GM23248 (cell line): ENCODE results near the gene TUBD1. TPM values are rescaled to one million over a fixed set of nuclear protein-coding genes. Genes with fewer than 3 reads are reported as not detected.

Experiments
- DNase-seq: peaks from one replicate; pipeline ENCODE4 v3.0.0-alpha.2; 2015
- H2AFZ ChIP-seq: fragments of 200-600 bp; sonication (generic); 2 replicates; pipeline ENCODE4 v1.6.1; 2016; ENCODE audit warnings: antibody characterized with exemption
- H3F3A ChIP-seq: fragments of 200-600 bp; sonication (generic); 2 replicates; pipeline ENCODE4 v1.6.1; 2016; ENCODE audit warnings: mild to moderate bottlenecking, antibody characterized with exemption, mixed run types; ENCODE audit not compliant: insufficient read depth
- H3K27ac ChIP-seq: fragments of 200-600 bp; sonication (generic); 2 replicates; pipeline ENCODE4 v1.5.1; 2016; ENCODE audit warnings: mild to moderate bottlenecking
- H3K27me3 ChIP-seq: fragments of 200-600 bp; sonication (generic); replicated peaks from 2 replicates; pipeline ENCODE4 v1.6.1; 2016; ENCODE audit warnings: mild to moderate bottlenecking; ENCODE audit not compliant: insufficient read depth
- H3K36me3 ChIP-seq: fragments of 200-600 bp; sonication (generic); 2 replicates; pipeline ENCODE4 v1.6.1; 2016; ENCODE audit warnings: low read depth, mild to moderate bottlenecking
- H3K4me1 ChIP-seq: fragments of 200-600 bp; sonication (generic); 2 replicates; pipeline ENCODE4 v1.6.1; 2016; ENCODE audit warnings: mild to moderate bottlenecking; ENCODE audit not compliant: insufficient read depth
- H3K4me2 ChIP-seq: fragments of 200-600 bp; sonication (generic); one replicate; pipeline ENCODE4 v1.6.1; 2016; ENCODE audit warnings: mild to moderate bottlenecking; ENCODE audit not compliant: unreplicated experiment
- H3K4me3 ChIP-seq: fragments of 200-600 bp; sonication (generic); 2 replicates; pipeline ENCODE4 v1.5.1; 2016; ENCODE audit warnings: mild to moderate bottlenecking
- H3K79me2 ChIP-seq: fragments of 200-600 bp; sonication (generic); 2 replicates; pipeline ENCODE4 v1.6.1; 2016; ENCODE audit warnings: mild to moderate bottlenecking; ENCODE audit not compliant: insufficient read depth
- H3K9ac ChIP-seq: fragments of 200-600 bp; sonication (generic); 2 replicates; pipeline ENCODE4 v1.6.1; 2016; ENCODE audit warnings: mild to moderate bottlenecking
- H3K9me2 ChIP-seq: fragments of 200-600 bp; sonication (generic); 2 replicates; pipeline ENCODE4 v1.6.1; 2016; ENCODE audit warnings: mixed run types, mild to moderate bottlenecking, moderate library complexity; ENCODE audit not compliant: insufficient read depth
- H3K9me3 ChIP-seq: fragments of 200-600 bp; sonication (generic); one replicate; pipeline ENCODE4 v1.6.1; 2017; ENCODE audit warnings: low read depth
- H4K20me1 ChIP-seq: fragments of 200-600 bp; sonication (generic); 2 replicates; pipeline ENCODE4 v1.6.0; 2016; ENCODE audit not compliant: insufficient read depth
- EZH2 ChIP-seq: fragments of 200-600 bp; sonication (generic); IDR thresholded peaks from 2 replicates; pipeline ENCODE4 v1.6.1; 2018; ENCODE audit warnings: antibody characterized with exemption, mild to moderate bottlenecking; ENCODE audit not compliant: insufficient read depth, poor library complexity, severe bottlenecking
- EZH2phosphoT487 ChIP-seq: fragments of 200-600 bp; sonication (generic); IDR thresholded peaks from 2 replicates; pipeline ENCODE4 v1.6.1; 2018; ENCODE audit warnings: antibody characterized with exemption, moderate library complexity, mild to moderate bottlenecking, low read depth; ENCODE audit not compliant: insufficient read depth
- WGBS, 2 experiments: methylation state at CpG; one replicate each; pipeline ENCODE4 v1.1.6; 2015 to 2017; ENCODE audit warnings: low lambda C conversion rate in 2 of 2, low coverage in 1 of 2; ENCODE audit errors: missing lambda C conversion rate in 2 of 2; 5-methylcytosine and 5-hydroxymethylcytosine counted together
- in situ Hi-C: fragments of 300-500 bp; cut with MboI; formaldehyde crosslinking; loops from 2 replicates; pipeline ENCODE4 v1.15.0; 2020
- polyA plus RNA-seq: library from polyadenylated mRNA; unstranded; fragments of >200 nt; fragmentation: Nextera tagmentation; extraction: Ambion mirVana; gene quantifications from 2 replicates; pipeline ENCODE4 v1.2.1, GENCODE V29; 2016
- total RNA-seq: library from RNA; depleted of rRNA; stranded (reverse); fragments of >200 nt; shearing (Covaris generic); gene quantifications from 2 replicates; pipeline ENCODE4 v1.2.3, GENCODE V29; 2014

Gene TUBD1
- total and polyA plus RNA-seq, 2 experiments from 2014 or later: 3.8 to 4.3 TPM

DNA sequence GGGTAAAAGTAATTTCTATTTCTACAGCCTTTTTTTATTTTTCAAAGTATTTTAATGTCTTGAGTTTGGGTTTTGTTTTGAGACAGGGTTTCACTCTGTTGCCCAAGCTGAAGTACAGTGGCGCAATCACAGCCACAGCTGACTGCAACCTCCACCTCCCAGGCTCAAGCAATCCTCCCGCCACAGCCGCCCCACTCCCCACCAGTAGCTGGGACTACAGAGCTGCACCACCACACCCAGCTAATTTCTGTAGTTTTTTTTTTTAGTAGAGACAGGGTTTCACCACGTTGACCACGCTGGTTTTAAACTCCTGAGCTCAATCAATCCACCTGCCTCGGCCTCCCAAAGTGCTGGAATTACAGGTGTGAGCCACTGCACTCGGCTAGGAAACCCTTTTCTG is 44.0 kb downstream of the TUBD1 start:
- Histone ChIP-seq H3K79me2 (no peaks in the 10 kb centered on the region), H3K36me3 (no peaks in the 10 kb centered on the region), H4K20me1 (no peaks in the 10 kb centered on the region), H3K27me3 (no peaks in the 10 kb centered on the region), H3K4me2 (no peak overlapping the region), H3K4me1 (peaks cover 58% of the 10 kb centered on the region), H2AFZ (no peak overlapping the region), H3K27ac (0 out of 2 replicates have a peak overlapping the region, but pooled peaks have one; percentile 12), H3K9ac (no peak overlapping the region), H3F3A (peaks cover 63% of the 10 kb centered on the region), H3K9me2 (no peaks in the 10 kb centered on the region), H3K9me3 (no peaks in the 10 kb centered on the region), H3K4me3 (no peak overlapping the region)
- no peak for TF ChIP-seq EZH2phosphoT487
- no peak for TF ChIP-seq EZH2
- peak; percentile 60 for DNase-seq
- in situ Hi-C loops: no loop called here
- 58 to 65% methylated on average over 7 of the region's 7 CpGs for whole genome bisulfite sequencing, 2 experiments

- Histone ChIP-seq H3K9ac (no peak overlapping the region), H3K27me3 (no peaks in the 10 kb centered on the region), H3K27ac (0 out of 2 replicates have a peak overlapping the region, but pooled peaks have one; percentile 12), H3K4me3 (no peak overlapping the region), H3K36me3 (no peaks in the 10 kb centered on the region), H3K4me2 (no peak overlapping the region), H3K9me2 (no peaks in the 10 kb centered on the region), H2AFZ (no peak overlapping the region), H3F3A (peaks cover 66% of the 10 kb centered on the region), H3K79me2 (no peaks in the 10 kb centered on the region), H4K20me1 (no peaks in the 10 kb centered on the region), H3K4me1 (peaks cover 54% of the 10 kb centered on the region), H3K9me3 (no peaks in the 10 kb centered on the region)
- 93 to 100% methylated on average over 6 of the region's 6 CpGs for WGBS, 2 experiments
- no peak for DNase-seq
- TF ChIP-seq EZH2 (no peak), EZH2phosphoT487 (no peak)
- in situ Hi-C loops: no loop called here
Measured at GRCh38 chr17:59848385-59848668, 44.4 kb downstream of the TUBD1 start.

- H3K4me1 ChIP-seq: peaks cover 43% of the 10 kb centered on the region
- no peaks in the 10 kb centered on the region for H4K20me1 ChIP-seq
- in situ Hi-C loops: no loop called here
- TF ChIP-seq EZH2phosphoT487 (no peak), EZH2 (no peak)
- peaks cover 6% of the 10 kb centered on the region for H3K36me3 ChIP-seq
- 3 to 4% methylated on average over 7 of the region's 7 CpGs for WGBS, 2 experiments
- no peak overlapping the region for H2AFZ ChIP-seq
- peak overlapping the region; percentile 99 for H3K9ac ChIP-seq
- peaks cover 8% of the 10 kb centered on the region for H3K79me2 ChIP-seq
- peak overlapping the region; percentile 63 for H3K4me2 ChIP-seq
- H3K9me3 ChIP-seq: no peaks in the 10 kb centered on the region
- peak overlapping the region; percentile 99 for H3K27ac ChIP-seq
- peaks cover 62% of the 10 kb centered on the region for H3F3A ChIP-seq
- no peaks in the 10 kb centered on the region for H3K9me2 ChIP-seq
- DNase-seq: peak; percentile 84
- H3K27me3 ChIP-seq: no peaks in the 10 kb centered on the region
- peak overlapping the region; percentile 32 for H3K4me3 ChIP-seq
Measured at GRCh38 chr17:59846394-59847165, 46.2 kb downstream of the TUBD1 start.

- no peaks in the 10 kb centered on the region for H3K9me3 ChIP-seq
- H3K4me1 ChIP-seq: peaks cover 37% of the 10 kb centered on the region
- H3K27me3 ChIP-seq: no peaks in the 10 kb centered on the region
- peaks cover 62% of the 10 kb centered on the region for H3F3A ChIP-seq
- peak overlapping the region; percentile 99 for H3K9ac ChIP-seq
- DNase-seq: peak; percentile 86
- no peaks in the 10 kb centered on the region for H4K20me1 ChIP-seq
- H3K27ac ChIP-seq: peak overlapping the region; percentile 99
- H3K4me2 ChIP-seq: peak overlapping the region; percentile 63
- H2AFZ ChIP-seq: no peak overlapping the region
- 1 to 6% methylated on average over 3 of the region's 3 CpGs for WGBS, 2 experiments
- H3K4me3 ChIP-seq: 0 out of 2 replicates have a peak overlapping the region, but pooled peaks have one; percentile 32
- H3K36me3 ChIP-seq: peaks cover 14% of the 10 kb centered on the region
- H3K9me2 ChIP-seq: no peaks in the 10 kb centered on the region
- TF ChIP-seq EZH2phosphoT487: no peak
- TF ChIP-seq EZH2: no peak
- in situ Hi-C loops: no loop called here
- H3K79me2 ChIP-seq: peaks cover 16% of the 10 kb centered on the region
Measured at GRCh38 chr17:59845595-59846393, 46.9 kb downstream of the TUBD1 start.
